Esophagus squamous epithelium (tissue), 4 donors: ENCODE results near the gene HAL.

Experiments used
- POLR2A ChIP-seq, 4 donors: fragments of 450-650 bp; IDR thresholded peaks; one replicate each; pipeline ENCODE4 v1.6.1; 2017; ENCODE audit warnings: antibody characterized with exemption in 4 of 4, mild to moderate bottlenecking in 4 of 4, moderate library complexity in 3 of 4
- TF ChIP-seq, protein P1 (sequence below), 6 experiments: fragments of 450-650 bp in 4 of 6; fragments of 200-600 bp in 2 of 6; sonication (generic) in 2 of 6; IDR thresholded peaks; one replicate each; pipeline ENCODE4 v1.5.1; 2016 to 2019; ENCODE audit warnings: antibody characterized with exemption in 6 of 6, mild to moderate bottlenecking in 4 of 6, moderate library complexity in 4 of 6

DNA sequence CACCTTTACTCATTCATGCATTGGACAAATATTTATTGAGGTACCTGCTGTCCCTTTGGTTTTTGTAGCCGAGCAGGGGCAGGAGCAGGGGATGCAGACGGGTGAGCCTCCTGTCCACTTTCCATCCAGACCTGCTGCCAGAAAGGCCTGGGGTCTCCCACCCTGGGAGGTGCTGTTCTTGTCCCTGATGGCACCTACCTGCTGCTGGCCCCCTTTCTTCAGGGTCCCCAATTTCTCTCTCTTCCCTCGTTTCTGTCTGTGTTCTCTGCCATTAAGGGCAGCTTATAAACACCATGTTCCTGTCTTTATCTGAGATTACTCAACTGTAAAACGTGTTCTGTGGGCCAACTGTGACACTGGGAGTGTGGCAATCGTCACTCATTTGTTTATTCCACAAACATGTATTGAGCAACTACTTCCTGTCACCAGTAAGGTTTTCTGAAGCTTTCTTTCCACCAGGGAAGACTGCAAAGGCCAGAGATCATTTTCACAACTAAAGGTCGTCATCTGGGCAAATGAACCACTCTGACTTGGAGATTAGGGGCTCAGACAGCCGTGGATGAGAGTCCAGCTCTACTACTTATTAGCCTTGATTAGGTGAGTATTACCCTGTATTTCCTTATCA is at the start of gene HAL:
- TF ChIP-seq, protein P1, sequence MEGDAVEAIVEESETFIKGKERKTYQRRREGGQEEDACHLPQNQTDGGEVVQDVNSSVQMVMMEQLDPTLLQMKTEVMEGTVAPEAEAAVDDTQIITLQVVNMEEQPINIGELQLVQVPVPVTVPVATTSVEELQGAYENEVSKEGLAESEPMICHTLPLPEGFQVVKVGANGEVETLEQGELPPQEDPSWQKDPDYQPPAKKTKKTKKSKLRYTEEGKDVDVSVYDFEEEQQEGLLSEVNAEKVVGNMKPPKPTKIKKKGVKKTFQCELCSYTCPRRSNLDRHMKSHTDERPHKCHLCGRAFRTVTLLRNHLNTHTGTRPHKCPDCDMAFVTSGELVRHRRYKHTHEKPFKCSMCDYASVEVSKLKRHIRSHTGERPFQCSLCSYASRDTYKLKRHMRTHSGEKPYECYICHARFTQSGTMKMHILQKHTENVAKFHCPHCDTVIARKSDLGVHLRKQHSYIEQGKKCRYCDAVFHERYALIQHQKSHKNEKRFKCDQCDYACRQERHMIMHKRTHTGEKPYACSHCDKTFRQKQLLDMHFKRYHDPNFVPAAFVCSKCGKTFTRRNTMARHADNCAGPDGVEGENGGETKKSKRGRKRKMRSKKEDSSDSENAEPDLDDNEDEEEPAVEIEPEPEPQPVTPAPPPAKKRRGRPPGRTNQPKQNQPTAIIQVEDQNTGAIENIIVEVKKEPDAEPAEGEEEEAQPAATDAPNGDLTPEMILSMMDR (IDR thresholded peaks at IDR 0.05), result no peak
- TF ChIP-seq POLR2A (IDR thresholded peaks at IDR 0.05), result no peak
